Measurements from ENCODE around the gene KLF1.
A peak's percentile ranks its signal among the peaks of the same experiment; 100 is the strongest.

Gene KLF1

DNA sequence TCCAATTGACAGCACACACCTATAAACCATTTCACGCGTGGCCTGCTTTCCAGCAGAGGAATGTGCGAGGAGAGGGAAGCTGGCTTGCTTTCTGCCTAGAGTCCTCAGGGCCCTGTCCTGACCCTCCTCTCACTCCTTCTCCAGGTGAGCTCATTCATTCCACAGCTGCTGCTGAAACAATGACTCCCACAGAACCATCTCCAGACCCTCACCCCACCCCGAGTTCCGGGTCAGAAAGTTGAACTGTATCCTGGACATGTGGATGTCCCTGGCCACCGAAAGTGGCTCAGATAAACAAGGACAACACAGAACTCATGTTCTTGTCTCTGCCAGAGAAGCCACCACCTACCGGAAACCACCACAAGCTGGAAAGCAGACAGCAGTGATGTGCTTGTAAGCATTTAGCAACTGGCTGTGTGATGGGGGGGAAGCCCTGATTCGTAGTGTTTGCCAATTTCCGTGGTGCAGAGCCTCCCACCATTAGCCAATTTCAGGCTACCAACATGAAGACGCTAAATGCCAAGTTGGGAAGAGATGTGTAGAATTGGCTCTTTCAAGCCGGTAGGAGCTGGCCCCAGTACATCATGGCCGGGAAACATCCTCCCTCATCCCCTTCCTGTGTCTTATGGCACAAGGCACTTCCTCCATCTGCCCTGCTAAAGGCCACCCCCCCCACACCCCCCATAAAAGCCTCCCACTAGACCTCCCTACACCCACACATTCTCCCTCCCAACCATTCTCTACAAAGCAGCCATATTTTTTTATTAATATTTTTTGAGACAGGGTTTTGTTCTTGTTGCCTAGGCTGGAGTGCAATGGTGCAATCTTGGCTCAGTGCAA, 27.1 kb upstream of the KLF1 start:
- CTCF ChIA-PET, result interaction anchor here (0.6 to 1.1 kb wide), 4 partner anchors 8 to 112 kb away, joined by 3 to 4 read pairs (median 4); no protein-coding TSS in a partner anchor
- DNase-seq (ENCODE audit: low spot score), result no peak
- TF ChIP-seq, protein P1, sequence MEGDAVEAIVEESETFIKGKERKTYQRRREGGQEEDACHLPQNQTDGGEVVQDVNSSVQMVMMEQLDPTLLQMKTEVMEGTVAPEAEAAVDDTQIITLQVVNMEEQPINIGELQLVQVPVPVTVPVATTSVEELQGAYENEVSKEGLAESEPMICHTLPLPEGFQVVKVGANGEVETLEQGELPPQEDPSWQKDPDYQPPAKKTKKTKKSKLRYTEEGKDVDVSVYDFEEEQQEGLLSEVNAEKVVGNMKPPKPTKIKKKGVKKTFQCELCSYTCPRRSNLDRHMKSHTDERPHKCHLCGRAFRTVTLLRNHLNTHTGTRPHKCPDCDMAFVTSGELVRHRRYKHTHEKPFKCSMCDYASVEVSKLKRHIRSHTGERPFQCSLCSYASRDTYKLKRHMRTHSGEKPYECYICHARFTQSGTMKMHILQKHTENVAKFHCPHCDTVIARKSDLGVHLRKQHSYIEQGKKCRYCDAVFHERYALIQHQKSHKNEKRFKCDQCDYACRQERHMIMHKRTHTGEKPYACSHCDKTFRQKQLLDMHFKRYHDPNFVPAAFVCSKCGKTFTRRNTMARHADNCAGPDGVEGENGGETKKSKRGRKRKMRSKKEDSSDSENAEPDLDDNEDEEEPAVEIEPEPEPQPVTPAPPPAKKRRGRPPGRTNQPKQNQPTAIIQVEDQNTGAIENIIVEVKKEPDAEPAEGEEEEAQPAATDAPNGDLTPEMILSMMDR (conservative IDR thresholded peaks at IDR 0.05; ENCODE audit: low read depth), result no peak
- no peak overlapping the region for H3K27ac ChIP-seq
- POLR2A ChIA-PET (ENCODE audit: low non-redundant PET), result no interaction called here

DNA sequence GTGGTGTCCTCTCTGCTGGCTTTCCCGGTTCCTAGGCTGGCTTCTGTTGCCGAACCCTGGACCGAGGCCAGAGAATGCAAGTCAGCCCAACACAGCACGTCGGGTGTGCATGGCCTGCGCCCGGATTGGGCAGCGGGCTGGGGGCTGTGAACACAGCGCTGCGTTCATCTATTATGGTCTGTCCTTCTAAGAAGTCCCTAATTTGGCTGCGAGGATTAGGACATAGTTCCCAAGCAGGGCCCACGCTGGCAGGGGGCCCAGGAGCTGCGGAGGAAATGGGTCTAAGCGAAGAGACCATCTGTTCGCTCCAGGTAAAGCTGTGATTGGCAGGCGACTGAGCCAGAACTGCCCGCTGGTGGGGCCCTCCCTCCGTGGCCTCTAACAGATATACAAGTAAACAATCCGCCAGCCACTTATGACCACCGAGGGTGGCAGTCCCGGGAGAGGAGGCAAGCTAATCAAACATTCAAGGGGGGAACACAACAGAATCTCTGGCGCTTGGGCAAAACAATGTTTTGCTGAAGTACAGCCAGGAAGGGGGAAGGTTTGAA, 26.1 kb upstream of the KLF1 start:
- TF ChIP-seq, protein P1 (conservative IDR thresholded peaks at IDR 0.05; ENCODE audit: low read depth), result no peak
- ChIA-PET POLR2A (ENCODE audit: low non-redundant PET) (no interaction called here), CTCF (interaction anchor here (0.7 to 1.1 kb wide), 2 partner anchors 9 to 52 kb away, joined by 4 read pairs; no protein-coding TSS in a partner anchor)
- no peak for DNase-seq (ENCODE audit: low spot score)
- H3K27ac ChIP-seq, result no peak overlapping the region

DNA sequence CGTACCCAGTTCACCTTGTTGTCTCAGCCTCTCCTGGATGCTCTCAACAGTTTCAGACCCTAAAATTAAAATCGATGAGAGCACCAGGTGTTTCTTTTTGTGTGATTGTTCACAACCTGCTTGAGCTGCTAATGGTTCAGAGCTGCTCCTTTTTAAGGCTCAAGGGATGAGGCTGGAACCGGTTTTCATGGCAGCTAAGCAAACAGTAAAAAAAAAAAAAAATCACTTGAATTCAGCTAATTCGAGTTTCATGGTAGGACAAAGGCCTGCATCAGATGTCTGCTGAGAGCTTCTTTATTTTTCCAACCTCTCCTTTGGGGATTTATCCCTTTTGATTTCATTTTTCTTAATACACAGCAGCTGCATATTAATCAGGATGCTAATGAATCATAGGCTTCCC, 25.6 kb upstream of the KLF1 start:
- no peak overlapping the region for H3K27ac ChIP-seq
- CTCF ChIA-PET, result no interaction called here
- TF ChIP-seq, protein P1 (conservative IDR thresholded peaks at IDR 0.05; ENCODE audit: low read depth), result no peak
- no peak for DNase-seq (ENCODE audit: low spot score)
- POLR2A ChIA-PET (ENCODE audit: low non-redundant PET), result no interaction called here

DNA sequence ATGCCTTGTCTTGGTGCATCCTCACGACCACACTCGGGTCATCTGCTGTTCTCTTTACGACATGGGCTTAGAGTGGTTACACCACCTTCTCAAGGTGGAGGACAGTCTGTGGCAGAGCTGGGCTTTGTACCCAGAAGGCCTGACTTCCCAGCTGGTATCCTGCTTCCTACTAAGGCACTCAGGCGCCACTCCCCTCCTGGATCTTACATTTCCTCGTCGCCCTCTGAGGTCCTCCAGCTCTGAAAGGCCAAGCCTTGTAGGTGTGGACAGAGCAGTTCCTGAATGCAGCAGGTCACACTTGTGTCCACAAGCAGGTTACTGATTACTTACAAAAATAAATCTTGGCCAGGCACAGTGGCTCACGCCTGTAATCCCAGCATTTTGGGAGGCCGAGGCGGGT, 20.2 kb upstream of the KLF1 start:
- DNase-seq (ENCODE audit: low spot score), result no peak
- H3K27ac ChIP-seq, result 0 out of 2 replicates have a peak overlapping the region, but pooled peaks have one; percentile 12
- ChIA-PET POLR2A (ENCODE audit: low non-redundant PET) (no interaction called here), CTCF (interaction anchor here (0.6 kb wide), 1 partner anchor 111 kb away, joined by 6 read pairs; no protein-coding TSS in a partner anchor)
- TF ChIP-seq, protein P1 (conservative IDR thresholded peaks at IDR 0.05; ENCODE audit: low read depth), result no peak

DNA sequence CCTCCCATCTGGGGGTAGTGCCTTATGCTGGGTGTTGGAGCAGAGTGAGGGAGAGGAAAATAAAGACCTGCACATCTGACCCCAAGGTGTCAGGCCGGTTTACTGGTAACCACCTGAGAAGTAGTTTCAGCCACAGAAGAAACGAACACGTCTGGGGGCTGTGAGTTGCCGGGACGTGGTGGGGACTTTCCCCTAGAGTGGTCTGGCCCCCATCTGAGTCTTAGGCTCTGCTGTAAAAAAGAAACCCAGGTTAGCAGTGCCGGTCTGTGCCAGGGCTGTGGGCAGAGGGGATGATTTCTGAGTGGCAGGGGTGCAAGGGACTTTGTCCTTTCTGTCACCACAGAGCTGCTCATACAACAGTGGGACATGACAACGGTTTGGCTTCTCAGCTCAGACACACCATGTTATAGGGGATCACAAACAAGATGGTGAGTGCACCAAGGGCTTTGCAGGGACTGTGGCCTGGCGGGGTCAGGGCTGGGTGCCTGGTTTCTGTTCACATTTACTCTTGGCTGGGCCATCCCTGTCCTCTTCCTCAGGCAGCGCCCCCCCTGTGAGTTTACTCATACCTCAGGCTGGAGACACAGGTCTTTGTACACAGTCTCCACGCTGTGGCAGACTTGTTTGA, 13.0 kb upstream of the KLF1 start:
- ChIA-PET POLR2A (ENCODE audit: low non-redundant PET) (interaction anchor here (1.1 kb wide), 1 partner anchor 9 kb away, joined by 4 read pairs; the partner anchor contains the start of gene GCDH), CTCF (no interaction called here)
- DNase-seq (ENCODE audit: low spot score), result no peak
- TF ChIP-seq, protein P1 (conservative IDR thresholded peaks at IDR 0.05; ENCODE audit: low read depth), result no peak
- peak overlapping the region; percentile 23; the same call in 1 of the 2 replicates for H3K27ac ChIP-seq

DNA sequence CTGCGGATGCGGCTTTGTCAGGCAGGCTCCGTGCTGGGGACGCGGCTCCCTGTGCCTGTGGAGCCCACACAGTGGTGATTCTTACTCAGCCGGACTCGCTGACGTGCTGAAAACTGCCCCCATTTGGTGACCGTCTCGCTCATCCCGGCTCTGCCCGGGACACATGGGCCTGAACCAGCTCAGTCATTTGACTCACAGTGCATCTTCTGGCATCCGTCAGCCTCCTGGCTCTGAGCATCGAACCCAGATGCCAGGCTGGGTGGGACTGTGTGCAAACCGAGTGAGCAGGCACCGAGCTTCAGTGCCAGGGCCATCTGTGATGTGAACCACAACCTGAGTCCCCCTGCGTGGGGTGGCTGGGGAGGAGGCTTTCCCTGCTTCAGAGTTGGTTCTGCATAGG, 9.5 kb upstream of the KLF1 start:
- DNase-seq (ENCODE audit: low spot score), result no peak
- POLR2A ChIA-PET (ENCODE audit: low non-redundant PET), result no interaction called here

More for the DNA sequence above, 9.5 kb upstream of the KLF1 start:
- TF ChIP-seq, protein P1 (conservative IDR thresholded peaks at IDR 0.05; ENCODE audit: low read depth), result no peak
- H3K27ac ChIP-seq, result no peak overlapping the region
- CTCF ChIA-PET, result interaction anchor here (0.6 kb wide), 1 partner anchor 58 kb away, joined by 3 read pairs; no protein-coding TSS in a partner anchor
